ENCODE data around the gene MAN1C1. TPM values are rescaled to one million over a fixed set of nuclear protein-coding genes. Genes with fewer than 3 reads are reported as not detected.

Gene MAN1C1
- total RNA-seq, 2 donors from 2014 or later, result 2.2 to 4.3 TPM

- H3K4me3 ChIP-seq (ENCODE audit: low read length), result no peak overlapping the region
- H3K27me3 Mint-ChIP-seq (ENCODE audit: insufficient read depth), result no peaks in the 10 kb centered on the region
- no peak for TF ChIP-seq CTCF (conservative IDR thresholded peaks at IDR 0.05)
- H3K9ac ChIP-seq (ENCODE audit: extremely low read depth, low read length, poor library complexity, severe bottlenecking), result no peak overlapping the region
- no peaks in the 10 kb centered on the region for H3K9me3 ChIP-seq (ENCODE audit: control insufficient read depth, low read length)
- H3K27me3 ChIP-seq (ENCODE audit: control insufficient read depth, insufficient read depth, low read length, poor library complexity, severe bottlenecking), result no peaks in the 10 kb centered on the region
- no peak overlapping the region for H3K27ac Mint-ChIP-seq
- no peaks in the 10 kb centered on the region for H3K9me3 Mint-ChIP-seq
- DNase-seq, result no peak
- H3K4me1 Mint-ChIP-seq, result peaks cover 11% of the 10 kb centered on the region
- H3K36me3 ChIP-seq (ENCODE audit: control insufficient read depth, insufficient read depth, low read length), result no peaks in the 10 kb centered on the region
- no peaks in the 10 kb centered on the region for H3K36me3 Mint-ChIP-seq (ENCODE audit: low read depth)
- no peak overlapping the region for H3K4me3 Mint-ChIP-seq
- WGBS, 2 experiments (ENCODE audit: insufficient coverage in 1 of 2, insufficient read length in 1 of 2), result 92 to 98% methylated on average over 6 to 7 of the region's 7 CpGs
- H3K27ac ChIP-seq (ENCODE audit: low read depth, low read length), result no peak overlapping the region
- peaks cover 6% of the 10 kb centered on the region for H3K4me1 ChIP-seq (ENCODE audit: control insufficient read depth, insufficient read depth, low read length)
Observed at GRCh38 chr1:25793585-25794170, 177.1 kb downstream of the MAN1C1 start.

- H3K4me3 Mint-ChIP-seq, result no peak overlapping the region
- no peak for TF ChIP-seq CTCF (conservative IDR thresholded peaks at IDR 0.05)
- no peaks in the 10 kb centered on the region for H3K36me3 Mint-ChIP-seq (ENCODE audit: low read depth)
- no peak overlapping the region for H3K9ac ChIP-seq (ENCODE audit: extremely low read depth, low read length, poor library complexity, severe bottlenecking)
- no peak for DNase-seq
- no peak overlapping the region for H3K27ac Mint-ChIP-seq
- 93% methylated on average over 6 to 8 of the region's 8 CpGs for WGBS, 2 experiments (ENCODE audit: insufficient coverage in 1 of 2, insufficient read length in 1 of 2)
- H3K9me3 ChIP-seq (ENCODE audit: control insufficient read depth, low read length), result no peaks in the 10 kb centered on the region
- no peaks in the 10 kb centered on the region for H3K9me3 Mint-ChIP-seq
- no peak overlapping the region for H3K4me3 ChIP-seq (ENCODE audit: low read length)
- no peaks in the 10 kb centered on the region for H3K36me3 ChIP-seq (ENCODE audit: control insufficient read depth, insufficient read depth, low read length)
- no peaks in the 10 kb centered on the region for H3K27me3 Mint-ChIP-seq (ENCODE audit: insufficient read depth)
- H3K4me1 Mint-ChIP-seq, result peaks cover 11% of the 10 kb centered on the region
- no peak overlapping the region for H3K27ac ChIP-seq (ENCODE audit: low read depth, low read length)
- H3K27me3 ChIP-seq (ENCODE audit: control insufficient read depth, insufficient read depth, low read length, poor library complexity, severe bottlenecking), result no peaks in the 10 kb centered on the region
- peaks cover 6% of the 10 kb centered on the region for H3K4me1 ChIP-seq (ENCODE audit: control insufficient read depth, insufficient read depth, low read length)
Observed at GRCh38 chr1:25794325-25794724, 177.7 kb downstream of the MAN1C1 start.

GRCh38 chr1:25795211-25795610, 178.6 kb downstream of the MAN1C1 start:
- Histone ChIP-seq H3K4me1 (ENCODE audit: control insufficient read depth, insufficient read depth, low read length) (peaks cover 6% of the 10 kb centered on the region), H3K27me3 (ENCODE audit: control insufficient read depth, insufficient read depth, low read length, poor library complexity, severe bottlenecking) (no peaks in the 10 kb centered on the region), H3K36me3 (ENCODE audit: control insufficient read depth, insufficient read depth, low read length) (no peaks in the 10 kb centered on the region), H3K27ac (ENCODE audit: low read depth, low read length) (no peak overlapping the region), H3K9me3 (ENCODE audit: control insufficient read depth, low read length) (no peaks in the 10 kb centered on the region), H3K9ac (ENCODE audit: extremely low read depth, low read length, poor library complexity, severe bottlenecking) (no peak overlapping the region), H3K4me3 (ENCODE audit: low read length) (no peak overlapping the region)
- WGBS, 2 experiments (ENCODE audit: insufficient coverage in 1 of 2, insufficient read length in 1 of 2), result 91 to 92% methylated on average over 2 of the region's 2 CpGs
- H3K36me3 Mint-ChIP-seq (ENCODE audit: low read depth), result no peaks in the 10 kb centered on the region
- DNase-seq, result no peak
- no peak overlapping the region for H3K27ac Mint-ChIP-seq
- H3K9me3 Mint-ChIP-seq, result no peaks in the 10 kb centered on the region
- H3K4me3 Mint-ChIP-seq, result no peak overlapping the region
- TF ChIP-seq CTCF (conservative IDR thresholded peaks at IDR 0.05), result no peak
- no peaks in the 10 kb centered on the region for H3K27me3 Mint-ChIP-seq (ENCODE audit: insufficient read depth)
- peaks cover 15% of the 10 kb centered on the region for H3K4me1 Mint-ChIP-seq
